ENCODE results near the gene BCL2L2.
A peak's percentile ranks its signal among the peaks of the same experiment; 100 is the strongest.

BCL2L2 gene

DNA sequence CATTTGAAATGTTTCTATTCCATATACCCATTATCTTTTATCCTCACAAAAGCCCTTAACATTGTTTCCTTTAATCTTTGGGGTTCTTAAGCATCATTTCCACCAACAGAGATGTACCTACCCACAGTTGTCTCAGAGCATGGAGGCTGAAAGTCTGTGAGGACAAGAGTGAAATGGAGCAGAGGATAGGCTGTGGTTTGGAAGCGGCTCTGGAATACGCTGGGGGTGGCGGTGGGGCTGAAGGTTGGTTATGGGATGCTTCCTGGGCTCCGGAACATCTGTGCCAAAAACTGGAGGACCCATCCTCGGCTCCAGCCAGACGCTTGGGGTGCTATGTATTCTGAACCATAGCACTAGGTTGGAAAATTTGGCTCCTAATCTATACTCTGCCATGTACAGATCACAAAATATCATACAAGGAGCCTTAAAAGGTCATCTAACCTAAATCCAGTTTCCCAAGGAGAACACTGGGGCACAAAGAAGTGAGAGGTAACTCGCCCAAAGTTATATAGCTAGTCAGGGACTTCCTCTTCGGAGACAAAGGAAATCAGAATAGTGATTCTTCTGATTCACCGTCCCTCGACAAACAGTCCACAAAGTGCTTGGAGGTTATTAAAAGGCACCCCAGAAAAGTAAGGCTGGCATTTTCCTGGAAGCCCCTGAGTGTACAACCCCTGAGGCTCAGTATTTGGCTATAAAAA, 6.5 kb upstream of the BCL2L2 start:
- no peak for DNase-seq (ENCODE audit: low read depth in 2 of 2)

DNA sequence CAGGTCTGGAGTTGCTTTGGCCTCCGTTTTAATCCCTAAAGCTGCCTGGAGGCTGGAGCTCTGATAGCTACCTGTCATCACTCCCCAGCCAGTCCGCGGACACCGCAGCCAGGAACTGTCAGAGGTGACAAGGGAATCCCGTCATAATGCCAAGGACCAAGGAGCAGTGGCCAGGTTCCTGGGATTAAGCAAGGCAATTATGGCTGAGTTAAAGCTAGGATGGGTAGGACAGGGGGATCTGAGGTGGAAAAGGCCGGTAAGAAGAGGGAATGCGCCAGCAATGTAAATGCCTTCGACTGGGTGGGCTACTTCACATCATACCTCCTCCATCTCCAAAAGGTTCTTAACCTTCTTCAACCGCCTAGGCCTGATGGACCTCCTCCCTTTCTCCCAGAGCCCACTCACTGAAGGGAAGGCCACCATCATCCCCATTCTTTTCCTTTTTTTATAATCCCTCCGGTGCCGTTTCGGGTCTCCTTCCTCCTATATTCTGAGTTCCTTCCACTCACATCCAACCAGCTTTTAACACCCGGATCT, 5.9 kb upstream of the BCL2L2 start:
- no peak for DNase-seq (ENCODE audit: low read depth in 2 of 2)

- DNase-seq (ENCODE audit: low read depth in 2 of 2), result peak; percentile 93 to 98
Observed at GRCh38 chr14:23301288-23301968, 5.2 kb upstream of the BCL2L2 start.

- peak in 1 of 2 donors; percentile 41 for DNase-seq (ENCODE audit: low read depth in 2 of 2)
Observed at GRCh38 chr14:23301969-23302289, 4.7 kb upstream of the BCL2L2 start.

DNA sequence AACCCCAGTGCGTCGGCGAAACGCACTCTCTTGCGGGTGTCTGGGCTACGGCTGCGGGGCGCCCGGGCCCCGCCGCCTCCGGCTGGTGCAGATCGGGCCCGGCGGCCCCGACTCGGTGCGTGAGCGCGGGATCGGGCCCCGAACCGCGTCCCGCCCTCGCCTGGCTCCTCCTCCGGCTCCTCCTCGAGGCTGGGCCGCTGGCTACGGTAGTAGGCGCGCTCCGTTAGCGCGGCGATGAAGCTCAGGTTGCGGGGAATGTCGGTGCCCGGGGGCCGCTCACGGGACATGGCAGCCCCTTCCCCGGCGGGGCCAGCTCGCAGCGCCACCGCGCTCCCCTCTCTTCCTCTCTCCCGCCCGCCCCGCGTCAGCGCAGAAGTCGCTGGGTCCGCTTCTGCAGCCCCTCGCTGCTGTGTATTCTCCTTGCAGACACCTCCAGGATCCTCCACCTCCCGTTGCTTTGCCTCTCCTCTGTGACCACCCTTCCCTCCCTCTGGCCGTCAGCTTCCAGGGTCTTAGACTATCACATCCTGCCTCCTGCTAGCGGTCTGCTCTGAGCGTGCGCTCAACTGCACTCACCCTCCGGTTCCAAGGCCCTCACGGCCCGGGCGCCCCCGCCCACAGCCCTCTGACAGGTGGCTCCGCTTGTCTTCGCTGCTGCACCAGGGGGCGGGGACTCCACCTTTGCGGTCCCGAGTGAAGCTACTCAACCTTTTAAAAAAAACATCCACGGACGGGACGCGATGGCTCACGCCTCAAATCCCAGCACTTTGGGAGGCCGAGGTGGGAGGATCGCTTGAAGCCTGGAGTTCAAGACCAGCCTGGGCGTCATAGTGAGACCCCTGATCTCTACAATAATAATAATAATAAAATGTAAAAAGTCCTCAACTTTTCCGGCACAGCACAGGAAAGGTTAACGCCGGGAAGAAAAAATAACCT, 4.1 kb upstream of the BCL2L2 start, which contains the start of gene PPP1R3E:
PPP1R3E (minus strand) TSS at position 570 of the 936 bp plus-strand sequence; CDS start at position 287, 283 bp downstream.
- DNase-seq (ENCODE audit: low read depth in 2 of 2), result peak; percentile 78 to 88

DNA sequence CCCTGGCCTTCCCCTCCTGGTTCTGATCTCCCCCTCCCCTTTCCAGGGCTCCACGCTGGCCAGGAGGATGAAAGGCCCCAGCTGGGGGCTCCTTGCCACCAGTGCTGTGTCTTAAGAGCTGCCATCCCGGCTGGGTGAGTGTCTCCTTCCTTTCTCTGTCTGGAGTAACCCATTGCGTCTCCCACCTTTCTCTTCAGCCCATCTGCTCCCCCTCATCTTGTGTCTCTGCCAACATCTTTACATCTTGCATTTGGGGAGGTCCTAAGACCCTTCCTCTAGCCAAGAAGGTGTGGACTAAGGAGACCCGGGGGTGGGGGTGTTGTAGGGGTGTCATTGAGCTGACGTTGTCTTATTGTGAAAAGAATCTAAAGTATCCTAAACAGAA, 505 bp downstream of the BCL2L2 start:
- DNase-seq (ENCODE audit: low read depth in 2 of 2), result no peak

DNA sequence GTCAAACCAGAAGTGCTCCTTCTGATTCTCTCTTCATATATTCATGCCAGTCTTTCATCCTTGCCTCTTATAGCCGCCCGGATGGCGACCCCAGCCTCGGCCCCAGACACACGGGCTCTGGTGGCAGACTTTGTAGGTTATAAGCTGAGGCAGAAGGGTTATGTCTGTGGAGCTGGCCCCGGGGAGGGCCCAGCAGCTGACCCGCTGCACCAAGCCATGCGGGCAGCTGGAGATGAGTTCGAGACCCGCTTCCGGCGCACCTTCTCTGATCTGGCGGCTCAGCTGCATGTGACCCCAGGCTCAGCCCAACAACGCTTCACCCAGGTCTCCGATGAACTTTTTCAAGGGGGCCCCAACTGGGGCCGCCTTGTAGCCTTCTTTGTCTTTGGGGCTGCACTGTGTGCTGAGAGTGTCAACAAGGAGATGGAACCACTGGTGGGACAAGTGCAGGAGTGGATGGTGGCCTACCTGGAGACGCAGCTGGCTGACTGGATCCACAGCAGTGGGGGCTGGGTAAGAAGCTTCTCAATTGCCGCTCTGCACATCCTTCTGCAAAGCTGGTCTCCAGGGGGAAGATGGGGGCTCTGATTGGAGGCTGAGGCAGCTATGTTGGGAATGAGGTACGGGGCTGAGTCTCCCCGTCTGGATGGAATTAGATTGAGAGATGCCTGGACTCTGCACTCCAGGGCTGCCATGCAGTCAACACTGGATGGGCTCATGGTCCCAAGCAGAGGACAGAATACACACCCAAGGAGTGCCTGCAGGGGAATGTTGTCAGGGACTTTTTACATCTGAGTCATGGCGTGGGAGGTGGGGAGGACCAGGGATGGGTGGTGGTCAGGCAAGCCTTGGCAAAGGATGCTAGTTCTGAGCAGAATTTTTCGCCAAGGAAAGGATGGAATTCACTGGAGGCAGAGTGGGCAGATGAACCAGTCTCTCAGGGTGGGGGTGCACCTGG, 1.3 kb downstream of the BCL2L2 start:
- DNase-seq (ENCODE audit: low read depth in 2 of 2), result no peak

DNA sequence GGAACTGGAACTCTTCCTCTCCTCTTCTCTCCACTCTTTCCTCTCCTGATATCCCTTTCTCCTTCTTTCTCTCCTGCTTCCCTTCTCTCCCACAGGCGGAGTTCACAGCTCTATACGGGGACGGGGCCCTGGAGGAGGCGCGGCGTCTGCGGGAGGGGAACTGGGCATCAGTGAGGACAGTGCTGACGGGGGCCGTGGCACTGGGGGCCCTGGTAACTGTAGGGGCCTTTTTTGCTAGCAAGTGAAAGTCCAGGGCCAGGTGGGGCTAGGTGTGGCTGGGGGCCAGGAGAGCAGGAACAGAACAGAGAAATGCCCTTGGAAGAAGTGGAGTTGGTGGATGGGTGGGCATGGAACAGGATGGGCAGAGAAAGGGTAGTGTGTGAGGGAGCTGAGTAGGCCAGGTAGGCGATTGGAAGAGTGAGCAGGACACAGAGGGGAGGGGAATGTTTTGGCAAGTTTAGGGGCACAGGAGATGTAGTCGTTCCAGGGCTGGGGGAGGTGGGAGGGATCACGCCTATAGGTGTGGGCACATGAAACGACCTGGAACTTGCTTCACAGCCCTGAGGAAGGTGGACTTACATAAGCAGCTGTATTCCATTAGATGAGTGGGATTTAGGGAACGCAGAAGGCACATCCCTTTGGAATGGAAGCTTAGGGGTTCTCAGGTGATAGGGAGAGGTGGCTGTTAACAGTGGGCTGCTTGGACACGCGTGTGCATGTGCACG, 2.2 kb downstream of the BCL2L2 start:
- no peak for DNase-seq (ENCODE audit: low read depth in 2 of 2)

DNA sequence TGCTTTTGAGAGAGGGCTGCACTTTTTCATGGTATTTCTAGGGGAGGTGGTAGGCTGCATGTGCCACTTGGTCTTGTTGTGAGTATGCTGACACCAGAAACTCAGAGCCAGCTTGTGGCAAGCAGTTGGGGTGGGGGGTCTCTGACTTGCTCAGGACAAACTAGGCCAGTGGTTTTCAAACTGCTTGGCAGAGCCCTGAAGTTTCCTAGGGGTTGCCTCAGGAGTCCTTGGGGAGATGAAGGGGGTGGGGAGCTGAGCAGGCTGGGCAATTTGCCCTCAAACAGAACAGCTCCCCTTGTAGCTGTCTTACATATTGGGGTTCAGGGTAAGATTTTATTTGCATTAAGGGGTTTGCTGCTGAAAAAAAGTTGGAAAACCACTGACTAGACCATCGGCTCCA, 3.9 kb downstream of the BCL2L2 start:
- DNase-seq (ENCODE audit: low read depth in 2 of 2), result no peak

DNA sequence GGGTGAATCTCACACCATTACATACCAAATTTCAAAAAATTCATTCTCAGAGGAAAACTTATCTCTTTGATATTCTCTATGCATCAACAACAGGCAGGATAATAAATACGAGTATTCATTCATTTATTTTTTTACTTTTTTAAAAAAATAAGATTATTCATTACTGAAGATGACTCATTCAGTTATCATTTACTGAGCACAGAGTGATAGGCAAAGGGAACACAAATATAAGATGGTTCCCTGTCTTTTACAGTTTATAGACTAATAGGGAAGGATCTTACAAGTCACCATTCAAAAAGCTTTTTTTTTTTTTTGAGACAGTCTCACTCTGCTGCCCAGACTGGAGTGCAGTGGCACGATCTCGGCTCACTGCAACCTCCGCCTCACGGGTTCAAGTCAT, 9.7 kb downstream of the BCL2L2 start:
- DNase-seq (ENCODE audit: low read depth in 2 of 2), result no peak

GRCh38 chr14:23319746-23320583, 13.3 kb downstream of the BCL2L2 start:
- DNase-seq (ENCODE audit: low read depth in 2 of 2), result no peak

DNA sequence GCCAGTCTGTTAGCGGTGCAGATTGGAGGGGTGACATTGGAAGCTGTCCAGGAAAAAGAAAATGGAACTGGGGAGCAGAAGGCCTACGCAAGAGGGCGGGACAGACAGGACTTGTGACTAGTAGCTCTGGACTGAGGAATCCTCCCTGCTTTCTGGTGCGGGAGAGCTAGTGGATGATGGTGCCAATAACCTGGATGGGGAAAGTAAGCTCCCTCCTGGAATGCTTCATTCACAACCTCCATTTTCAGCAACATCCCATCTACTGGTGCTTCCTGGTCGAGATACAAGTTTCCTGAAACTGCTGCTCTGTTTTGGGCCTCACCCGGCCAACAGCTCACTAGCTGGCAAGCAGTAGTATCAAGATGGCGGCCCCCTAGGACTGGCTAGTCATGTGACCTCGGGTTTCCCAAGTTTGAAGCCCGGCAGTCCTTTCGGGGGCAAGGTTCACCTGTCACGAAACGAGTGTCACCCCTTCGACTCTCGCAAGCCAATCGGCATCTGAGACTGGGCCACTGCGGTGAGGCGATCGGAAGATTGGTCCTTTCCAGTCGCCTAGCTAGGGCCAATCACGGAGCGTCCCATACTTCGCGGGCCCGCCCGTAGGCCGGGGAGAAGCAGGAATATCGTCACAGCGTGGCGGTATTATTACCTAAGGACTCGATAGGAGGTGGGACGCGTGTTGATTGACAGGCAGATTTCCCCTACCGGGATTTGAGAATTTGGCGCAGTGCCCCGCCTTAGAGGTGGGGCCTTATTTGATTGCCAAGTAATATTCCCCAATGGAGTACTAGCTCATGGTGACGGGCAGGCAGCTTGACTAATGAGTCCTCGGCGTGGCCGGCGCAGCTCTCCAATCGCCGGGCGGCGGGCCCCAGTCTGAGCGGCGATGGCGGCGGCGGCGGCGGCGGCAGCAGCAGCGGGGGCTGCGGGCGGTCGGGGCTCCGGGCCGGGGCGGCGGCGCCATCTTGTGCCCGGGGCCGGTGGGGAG, 14.2 kb downstream of the BCL2L2 start, which contains the start of gene PABPN1:
PABPN1 (plus strand) TSS at position 874 of the 988 bp plus-strand sequence; CDS start at position 887, 13 bp downstream.
- peak; percentile 88 to 96 for DNase-seq (ENCODE audit: low read depth in 2 of 2)

DNA sequence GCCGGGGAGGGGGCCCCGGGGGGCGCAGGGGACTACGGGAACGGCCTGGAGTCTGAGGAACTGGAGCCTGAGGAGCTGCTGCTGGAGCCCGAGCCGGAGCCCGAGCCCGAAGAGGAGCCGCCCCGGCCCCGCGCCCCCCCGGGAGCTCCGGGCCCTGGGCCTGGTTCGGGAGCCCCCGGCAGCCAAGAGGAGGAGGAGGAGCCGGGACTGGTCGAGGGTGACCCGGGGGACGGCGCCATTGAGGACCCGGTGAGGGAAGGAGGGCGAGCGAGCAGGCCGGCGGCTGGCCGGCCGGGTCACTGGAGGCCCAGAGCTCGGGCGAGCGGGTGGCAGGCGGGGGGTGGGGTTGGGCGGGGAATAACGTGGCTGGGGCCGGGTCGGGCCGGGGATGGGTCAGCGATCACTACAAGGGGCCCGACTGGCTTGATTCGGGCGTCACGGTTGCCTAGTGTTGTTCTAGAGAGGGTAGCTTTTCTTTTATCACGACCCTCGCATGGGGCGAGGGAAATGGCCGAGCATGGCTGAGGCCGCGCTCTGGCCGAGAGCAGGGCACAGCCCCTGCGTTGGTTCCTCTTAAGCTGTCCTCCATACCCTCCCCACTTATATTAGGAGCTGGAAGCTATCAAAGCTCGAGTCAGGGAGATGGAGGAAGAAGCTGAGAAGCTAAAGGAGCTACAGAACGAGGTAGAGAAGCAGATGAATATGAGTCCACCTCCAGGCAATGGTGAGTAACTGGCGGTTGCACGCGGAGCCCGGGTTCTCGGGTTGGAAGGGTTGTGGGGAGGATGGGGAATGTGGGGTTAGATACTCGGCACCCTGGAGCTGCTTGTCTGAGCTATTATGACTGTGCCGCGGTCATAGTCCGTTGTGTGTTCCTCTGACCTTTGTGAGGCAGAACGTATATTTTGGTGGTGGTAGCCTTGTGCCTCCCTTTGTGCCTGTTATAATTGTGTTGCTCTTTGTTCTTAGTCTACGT, 15.2 kb downstream of the BCL2L2 start:
- peak; percentile 59 to 60 for DNase-seq (ENCODE audit: low read depth in 2 of 2)

- DNase-seq (ENCODE audit: low read depth in 2 of 2), result no peak
Observed at GRCh38 chr14:23322568-23323517, 16.2 kb downstream of the BCL2L2 start.

- no peak for DNase-seq (ENCODE audit: low read depth in 2 of 2)
Observed at GRCh38 chr14:23323838-23324454, 17.3 kb downstream of the BCL2L2 start.
